AG04449 (cell line): Measurements from ENCODE around the gene ZMYND10.

Experiments
- CTCF ChIA-PET: fragments of 350-600 bp; formaldehyde crosslinking; extraction: SDS; loops from one replicate; lab custom pipeline; 2021; ENCODE audit warnings: antibody characterized with exemption; lab: Yijun Ruan, JAX
- POLR2A ChIA-PET: fragments of 400-600, 350-600 bp; formaldehyde crosslinking; extraction: SDS; loops from one replicate; lab custom pipeline; 2020; ENCODE audit warnings: antibody characterized with exemption, inconsistent platforms; lab: Yijun Ruan, JAX
- DNase-seq: peaks from one replicate; pipeline ENCODE4 v3.0.0-alpha.2; 2010; ENCODE audit warnings: low read depth, low spot score
- H3K4me3 ChIP-seq: 2 replicates; pipeline ENCODE4 v1.5.1; 2011; ENCODE audit warnings: low read depth, mild to moderate bottlenecking, control low read depth, low read length
- CTCF ChIP-seq: IDR thresholded peaks from one replicate; pipeline ENCODE4 v1.5.1; 2011; ENCODE audit warnings: mild to moderate bottlenecking, moderate library complexity, low read length, control low read depth, inconsistent platforms; ENCODE audit not compliant: insufficient read depth; ENCODE audit errors: missing control alignments

The ZMYND10 gene

GRCh38 chr3:50304601-50305000, 40.9 kb downstream of the ZMYND10 start:
- ChIA-PET POLR2A (no interaction called here), CTCF (no interaction called here)
- H3K4me3 ChIP-seq = no peak overlapping the region
- DNase-seq = no peak
- TF ChIP-seq CTCF = no peak

- POLR2A ChIA-PET = no interaction called here
- no peak for DNase-seq
- CTCF ChIA-PET = interaction anchor here (1.3 to 1.6 kb wide), 2 partner anchors 12 to 21 kb away, joined by 3 to 4 read pairs; no protein-coding TSS in a partner anchor
- no peak for TF ChIP-seq CTCF
- no peak within 1 kb of the TSS for H3K4me3 ChIP-seq
These were observed 42.3 kb downstream of the ZMYND10 start, which contains the start of gene HYAL1 for GRCh38 chr3:50303013-50303815. Gene HYAL1, minus strand, starts transcription at chr3:50303574. Its CDS starts 618 bp downstream, at chr3:50302956.

- TF ChIP-seq CTCF = no peak
- H3K4me3 ChIP-seq = no peak overlapping the region
- CTCF ChIA-PET = interaction anchor here (1.3 to 1.6 kb wide), 2 partner anchors 13 to 22 kb away, joined by 3 to 4 read pairs; no protein-coding TSS in a partner anchor
- DNase-seq = no peak
- POLR2A ChIA-PET = no interaction called here
These were observed 43.2 kb downstream of the ZMYND10 start for GRCh38 chr3:50302095-50303012.

GRCh38 chr3:50300681-50301254, 44.8 kb downstream of the ZMYND10 start:
- POLR2A ChIA-PET = no interaction called here
- CTCF ChIA-PET = no interaction called here
- no peak for TF ChIP-seq CTCF
- no peak overlapping the region for H3K4me3 ChIP-seq
- DNase-seq = no peak

GRCh38 chr3:50299929-50300680, 45.4 kb downstream of the ZMYND10 start:
- DNase-seq = no peak
- ChIA-PET POLR2A (interaction anchor here (0.5 to 1.6 kb wide), 5 partner anchors 10 to 54 kb away, joined by 3 to 6 read pairs (median 5); no protein-coding TSS in a partner anchor), CTCF (interaction anchor here (1.0 to 3.5 kb wide), 11 partner anchors 14 to 106 kb away, joined by 3 to 12 read pairs (median 6); partner anchors contain the start of gene HYAL2)
- H3K4me3 ChIP-seq = peak overlapping the region; percentile 62
- no peak for TF ChIP-seq CTCF
